Activated CD8-positive, alpha-beta T cell treated with anti-CD3 and anti-CD28 coated beads for 36 hours (primary cell): ENCODE results near the gene GDPGP1. TPM values are rescaled to one million over a fixed set of nuclear protein-coding genes. Genes with fewer than 3 reads are reported as not detected.

ENCODE experiments used
- ATAC-seq: fragments of 200-7000 bp; cut with Tn5 transposase; one replicate; pipeline ENCODE4 v1.10.0; 2021; ENCODE audit warnings: mild to moderate bottlenecking, moderate library complexity
- CTCF ChIA-PET: fragments of 350-600 bp; sonication (Branson Sonifier 250); formaldehyde crosslinking; loops from one replicate; lab custom pipeline; 2021; ENCODE audit warnings: antibody characterized with exemption; lab: Charles Lee
- POLR2A ChIA-PET: fragments of 350-600 bp; sonication (Branson Sonifier 250); formaldehyde crosslinking; loops from one replicate; lab custom pipeline; 2021; ENCODE audit warnings: antibody characterized with exemption; lab: Charles Lee
- DNase-seq: peaks from one replicate; pipeline ENCODE4 v3.0.0-alpha.2; 2020
- H3K27ac Mint-ChIP-seq: one replicate; pipeline ENCODE4 v1.8.0; 2021; ENCODE audit warnings: mild to moderate bottlenecking, mixed read lengths
- H3K27me3 Mint-ChIP-seq: one replicate; pipeline ENCODE4 v1.8.0; 2021; ENCODE audit warnings: mixed read lengths
- H3K36me3 Mint-ChIP-seq: one replicate; pipeline ENCODE4 v1.8.0; 2021; ENCODE audit warnings: low read depth, mixed read lengths
- H3K4me1 Mint-ChIP-seq: one replicate; pipeline ENCODE4 v1.8.0; 2021; ENCODE audit warnings: low read depth, mixed read lengths
- H3K4me3 Mint-ChIP-seq: one replicate; pipeline ENCODE4 v1.8.0; 2021; ENCODE audit warnings: mild to moderate bottlenecking, moderate library complexity, mixed read lengths
- H3K9me3 Mint-ChIP-seq: one replicate; pipeline ENCODE4 v1.8.0; 2021; ENCODE audit warnings: mixed read lengths
- CTCF ChIP-seq: fragments of 200-600 bp; IDR thresholded peaks from one replicate; pipeline ENCODE4 v1.8.0; 2022; ENCODE audit warnings: antibody characterized with exemption, mild to moderate bottlenecking
- intact Hi-C: fragments of 100-400 bp; cut with micrococcal nuclease; formaldehyde crosslinking; loops from one replicate; pipeline ENCODE4 v1.10.0; 2022
- total RNA-seq, 2 experiments: library from RNA; stranded (reverse); gene quantifications; one replicate each; pipeline ENCODE4 v1.2.3, GENCODE V29; 2021

The GDPGP1 gene
- total RNA-seq, 2 experiments from 2014 or later = 5.2 to 6.4 TPM

DNA sequence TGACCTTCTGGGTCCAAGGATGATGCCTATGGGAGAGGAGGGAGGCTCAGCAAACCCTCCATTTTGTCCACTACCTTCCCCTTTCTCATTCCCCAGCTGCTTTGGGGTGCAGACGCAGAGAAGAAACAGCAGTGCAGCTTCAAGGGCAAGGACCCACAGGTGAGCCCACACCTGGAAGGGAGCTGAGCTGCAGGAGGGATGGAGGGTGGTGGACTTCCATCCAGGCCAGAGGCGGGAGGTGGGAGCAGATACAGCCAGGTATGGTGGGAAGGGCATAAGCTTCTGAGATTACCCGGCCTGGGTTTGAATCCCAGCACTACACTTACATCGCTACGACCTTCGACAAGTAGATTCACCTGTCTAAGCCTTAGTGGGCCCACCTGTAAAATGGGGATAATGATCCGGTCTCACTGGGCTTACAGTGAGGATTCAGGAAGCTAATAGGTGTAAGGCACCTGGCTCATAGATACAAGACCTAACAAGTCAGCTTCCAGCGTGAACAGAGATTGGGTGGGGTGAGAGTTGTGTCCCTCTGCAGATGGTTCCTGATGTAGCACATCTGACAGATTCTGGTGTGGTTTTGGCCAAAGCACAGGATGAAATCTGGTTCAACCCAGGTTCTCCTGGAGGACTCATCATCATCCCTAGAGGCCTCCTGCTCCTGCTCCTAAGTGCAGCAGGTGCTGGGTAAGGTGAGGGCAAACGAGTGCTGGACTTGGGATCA is 16.2 kb upstream of the GDPGP1 start:
- peaks cover 11% of the 10 kb centered on the region for H3K4me1 Mint-ChIP-seq
- intact Hi-C loops = no loop called here
- no peaks in the 10 kb centered on the region for H3K36me3 Mint-ChIP-seq
- no peak overlapping the region for H3K27ac Mint-ChIP-seq
- ChIA-PET CTCF (interaction anchor here (0.7 to 2.5 kb wide), 6 partner anchors 15 to 78 kb away, joined by 3 to 13 read pairs (median 5); partner anchors contain the start of gene CIB1), POLR2A (interaction anchor here (1.2 to 1.4 kb wide), 2 partner anchors 17 to 48 kb away, joined by 3 read pairs; partner anchors contain the start of genes NGRN and SEMA4B)
- TF ChIP-seq CTCF = no peak
- ATAC-seq = no peak
- no peaks in the 10 kb centered on the region for H3K27me3 Mint-ChIP-seq
- H3K9me3 Mint-ChIP-seq = no peaks in the 10 kb centered on the region
- no peak overlapping the region for H3K4me3 Mint-ChIP-seq
- no peak for DNase-seq

- POLR2A ChIA-PET = interaction anchor here (1.2 kb wide), 1 partner anchor 19 kb away, joined by 3 read pairs; the partner anchor contains the start of gene SEMA4B
- Mint-ChIP-seq H3K9me3 (no peaks in the 10 kb centered on the region), H3K4me3 (no peak overlapping the region), H3K27me3 (no peaks in the 10 kb centered on the region), H3K4me1 (peaks cover 8% of the 10 kb centered on the region), H3K27ac (no peak overlapping the region), H3K36me3 (no peaks in the 10 kb centered on the region)
- CTCF ChIA-PET = interaction anchor here (0.8 to 2.5 kb wide), 11 partner anchors 12 to 80 kb away, joined by 3 to 13 read pairs (median 4); partner anchors contain the start of gene CIB1
- TF ChIP-seq CTCF = peak; percentile 72
- ATAC-seq = peak; percentile 94
- intact Hi-C loops = no loop called here
- DNase-seq = peak; percentile 82
Measured at GRCh38 chr15:90219421-90220141, 14.4 kb upstream of the GDPGP1 start.

DNA sequence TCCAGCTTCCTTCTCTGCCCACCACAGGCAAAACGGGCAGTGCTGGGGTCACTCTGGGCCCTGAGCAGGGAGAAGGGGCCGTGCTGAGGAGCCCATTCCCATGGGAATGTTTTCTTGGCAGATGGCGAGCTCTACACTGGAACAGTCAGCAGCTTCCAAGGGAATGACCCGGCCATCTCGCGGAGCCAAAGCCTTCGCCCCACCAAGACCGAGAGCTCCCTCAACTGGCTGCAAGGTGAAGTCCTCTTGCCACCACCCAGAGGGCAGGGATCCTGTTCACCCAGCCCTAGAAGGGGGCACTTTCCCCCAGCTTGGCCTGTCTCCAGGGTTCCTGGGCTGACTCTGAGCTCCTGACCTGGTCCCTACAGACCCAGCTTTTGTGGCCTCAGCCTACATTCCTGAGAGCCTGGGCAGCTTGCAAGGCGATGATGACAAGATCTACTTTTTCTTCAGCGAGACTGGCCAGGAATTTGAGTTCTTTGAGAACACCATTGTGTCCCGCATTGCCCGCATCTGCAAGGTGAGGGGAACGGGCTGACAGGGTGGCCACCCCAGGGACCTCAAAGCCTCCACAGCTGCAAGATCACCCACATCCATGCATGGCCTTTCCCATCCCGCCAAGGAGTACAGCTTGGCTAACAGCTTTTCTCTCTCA is 12.6 kb upstream of the GDPGP1 start:
- no peak overlapping the region for H3K27ac Mint-ChIP-seq
- POLR2A ChIA-PET = interaction anchor here (1.1 kb wide), 1 partner anchor 214 kb away, joined by 3 read pairs; no protein-coding TSS in a partner anchor
- peak; percentile 47 for DNase-seq

GRCh38 chr15:90222547-90222946 is 11.5 kb upstream of the GDPGP1 start:
- POLR2A ChIA-PET = interaction anchor here (0.6 to 1.1 kb wide), 2 partner anchors 8 to 216 kb away, joined by 3 read pairs; no protein-coding TSS in a partner anchor
- Mint-ChIP-seq H3K27ac (no peak overlapping the region), H3K4me3 (no peak overlapping the region), H3K36me3 (no peaks in the 10 kb centered on the region), H3K27me3 (no peaks in the 10 kb centered on the region), H3K4me1 (peaks cover 3% of the 10 kb centered on the region), H3K9me3 (no peaks in the 10 kb centered on the region)
- DNase-seq (no peak), ATAC-seq (no peak)
- intact Hi-C loops = no loop called here
- TF ChIP-seq CTCF = no peak
- CTCF ChIA-PET = interaction anchor here (0.6 to 1.9 kb wide), 4 partner anchors 9 to 81 kb away, joined by 3 to 24 read pairs (median 5); partner anchors contain the start of genes CIB1 and GDPGP1

More for the DNA sequence above, 12.6 kb upstream of the GDPGP1 start:
- intact Hi-C loops = no loop called here
- CTCF ChIA-PET = interaction anchor here (0.7 to 1.9 kb wide), 16 partner anchors 11 to 187 kb away, joined by 3 to 24 read pairs (median 4); partner anchors contain the start of genes CIB1, GDPGP1 and SEMA4B
- peak; percentile 41 for TF ChIP-seq CTCF
- Mint-ChIP-seq H3K4me3 (no peak overlapping the region), H3K36me3 (no peaks in the 10 kb centered on the region), H3K4me1 (peaks cover 8% of the 10 kb centered on the region), H3K27me3 (no peaks in the 10 kb centered on the region), H3K9me3 (no peaks in the 10 kb centered on the region)
- ATAC-seq = peak; percentile 61
